Left ventricle myocardium superior (tissue), 1 donor: ENCODE results near the gene TMEM62. TPM values are rescaled to one million over a fixed set of nuclear protein-coding genes. Genes with fewer than 3 reads are reported as not detected.
"Not testable (repeated sequence)": the region's sequence is repeated elsewhere in the genome, so short reads cannot be mapped to it uniquely, and the experiment has no call there.

Experiments used
- ATAC-seq: fragments of 200-7000 bp; cut with Tn5 transposase; one replicate; pipeline ENCODE4 v1.9.1; 2020; ENCODE audit warnings: mild to moderate bottlenecking, moderate library complexity
- DNase-seq: peaks from one replicate; pipeline ENCODE4 v3.0.0-alpha.2; 2020
- intact Hi-C: fragments of 100-400 bp; cut with micrococcal nuclease; formaldehyde crosslinking; loops from one replicate; pipeline ENCODE4 v1.11.0; 2022
- total RNA-seq: library from RNA; stranded (reverse); fragmentation: NEBNext Ultra II Directional; extraction: Animal tissue kit (Norgen Biotek cat#: 25700); gene quantifications from one replicate; pipeline ENCODE4 v1.2.1, GENCODE V29; 2021
- donor health status: DM: no; HTN: yes; CAD: no; lungs with severe emphysema.

The TMEM62 gene
- total RNA-seq, 1 donor from 2014 or later: 11.6 TPM

- intact Hi-C loops: no loop called here
- ATAC-seq: no peak
- no peak for DNase-seq
Observed at GRCh38 chr15:43111354-43111753, 22.0 kb upstream of the TMEM62 start.

GRCh38 chr15:43118286-43118685 lies 15.1 kb upstream of the TMEM62 start:
- DNase-seq (no peak), ATAC-seq (no peak)
- intact Hi-C loops: no loop called here

- DNase-seq (no peak), ATAC-seq (no peak)
- intact Hi-C loops: no loop called here
Observed at GRCh38 chr15:43118829-43119228, 14.6 kb upstream of the TMEM62 start.

- DNase-seq (no peak), ATAC-seq (no peak)
- intact Hi-C loops: no loop called here
Observed at GRCh38 chr15:43121863-43122262, 11.5 kb upstream of the TMEM62 start.

- no peak for ATAC-seq
- no peak for DNase-seq
- intact Hi-C loops: no loop called here
Observed at GRCh38 chr15:43125100-43125661, 8.2 kb upstream of the TMEM62 start.

- DNase-seq: no peak
- intact Hi-C loops: no loop called here
- ATAC-seq: no peak
Observed at GRCh38 chr15:43126356-43126755, 7.0 kb upstream of the TMEM62 start.

- intact Hi-C loops: no loop called here
- ATAC-seq: no peak
Observed at GRCh38 chr15:43127752-43128151, 5.6 kb upstream of the TMEM62 start.

GRCh38 chr15:43128174-43128979 lies 5.0 kb upstream of the TMEM62 start:
- ATAC-seq, intact Hi-C loops, DNase-seq: not testable (repeated sequence)

More at GRCh38 chr15:43127752-43128151, 5.6 kb upstream of the TMEM62 start:
- no peak for DNase-seq

- DNase-seq (no peak), ATAC-seq (no peak)
- intact Hi-C loops: no loop called here
Observed at GRCh38 chr15:43128980-43129335, 4.4 kb upstream of the TMEM62 start.

GRCh38 chr15:43132830-43133429 lies 456 bp upstream of the TMEM62 start:
- DNase-seq: peak; percentile 34

GRCh38 chr15:43134157-43134635 lies 810 bp downstream of the TMEM62 start:
- no peak for DNase-seq
- peak; percentile 6 for ATAC-seq
- intact Hi-C loops: no loop called here

More at GRCh38 chr15:43132830-43133429, 456 bp upstream of the TMEM62 start:
- ATAC-seq: peak; percentile 19
- intact Hi-C loops: no loop called here

GRCh38 chr15:43135351-43135750 lies 2.0 kb downstream of the TMEM62 start:
- intact Hi-C loops: no loop called here
- DNase-seq (no peak), ATAC-seq (no peak)

- intact Hi-C loops: no loop called here
- DNase-seq: no peak
- no peak for ATAC-seq
Observed at GRCh38 chr15:43143203-43143941, 10.0 kb downstream of the TMEM62 start.

GRCh38 chr15:43144512-43144911 lies 11.1 kb downstream of the TMEM62 start:
- DNase-seq (no peak), ATAC-seq (no peak)
- intact Hi-C loops: no loop called here

GRCh38 chr15:43146184-43146583 lies 12.8 kb downstream of the TMEM62 start:
- ATAC-seq (no peak), DNase-seq (no peak)
- intact Hi-C loops: no loop called here

- intact Hi-C loops: no loop called here
- ATAC-seq (no peak), DNase-seq (no peak)
Observed at GRCh38 chr15:43150191-43150929, 17.0 kb downstream of the TMEM62 start.

GRCh38 chr15:43151688-43152087 lies 18.3 kb downstream of the TMEM62 start:
- ATAC-seq: no peak
- no peak for DNase-seq
- intact Hi-C loops: no loop called here

GRCh38 chr15:43153269-43153668 lies 19.9 kb downstream of the TMEM62 start:
- intact Hi-C loops: no loop called here
- no peak for DNase-seq
- no peak for ATAC-seq

GRCh38 chr15:43165801-43166325 lies 32.5 kb downstream of the TMEM62 start:
- ATAC-seq: no peak
- intact Hi-C loops: no loop called here

More at GRCh38 chr15:43165801-43166325, 32.5 kb downstream of the TMEM62 start:
- DNase-seq: no peak
